Esophagus squamous epithelium (tissue), 5 donors: ENCODE measurements around the gene FRK. TPM values are rescaled to one million over a fixed set of nuclear protein-coding genes. Genes with fewer than 3 reads are reported as not detected.

Experiments
- DNase-seq: peaks from one replicate; lab custom pipeline; 2025; lab: John Stamatoyannopoulos, UW
- H3K27ac ChIP-seq, 4 donors: fragments of 200-600 bp; sonication (generic); one replicate each; pipeline ENCODE4 v1.5.1; 2016 to 2019; ENCODE audit warnings: mild to moderate bottlenecking in 1 of 4
- H3K27me3 ChIP-seq, 4 donors: fragments of 200-600 bp; sonication (generic); 1 replicate in 3 of 4; 2 replicates in 1 of 4; pipeline versions ENCODE4 v1.5.1 to v1.6.0; 2017 to 2021; ENCODE audit warnings: antibody characterized with exemption in 1 of 4
- H3K36me3 ChIP-seq, 3 donors: fragments of 200-600 bp; sonication (generic); one replicate each; pipeline ENCODE4 v1.5.1; 2016 to 2019
- H3K4me1 ChIP-seq, 3 donors: fragments of 200-600 bp; sonication (generic); one replicate each; pipeline ENCODE4 v1.5.1; 2017 to 2019
- H3K4me3 ChIP-seq, 4 donors: fragments of 200-600 bp; sonication (generic); 1 replicate in 3 of 4; 2 replicates in 1 of 4; pipeline ENCODE4 v1.5.1; 2016 to 2019; ENCODE audit warnings: mild to moderate bottlenecking in 2 of 4, moderate library complexity in 1 of 4
- H3K9me3 ChIP-seq, 3 donors: fragments of 200-600 bp; sonication (generic); one replicate each; pipeline ENCODE4 v1.5.1; 2016 to 2019
- POLR2A ChIP-seq, 4 donors: fragments of 450-650 bp; IDR thresholded peaks; one replicate each; pipeline ENCODE4 v1.6.1; 2017; ENCODE audit warnings: antibody characterized with exemption in 4 of 4, mild to moderate bottlenecking in 4 of 4, moderate library complexity in 3 of 4
- WGBS, 2 donors: methylation state at CpG; one replicate each; pipeline ENCODE4 v1.1.5; 2018; 5-methylcytosine and 5-hydroxymethylcytosine counted together
- intact Hi-C: fragments of 100-400 bp; cut with DNase I; formaldehyde crosslinking; loops from one replicate; pipeline ENCODE4 v1.15.0; 2022
- total RNA-seq, 4 donors: library from RNA; depleted of rRNA; stranded (reverse); fragments of >200 nt; gene quantifications; one replicate each; pipeline ENCODE4 v1.1.0, GENCODE V29; 2016
- TF ChIP-seq, protein P1 (sequence below), 6 experiments: fragments of 450-650 bp in 4 of 6; fragments of 200-600 bp in 2 of 6; sonication (generic) in 2 of 6; IDR thresholded peaks; one replicate each; pipeline ENCODE4 v1.5.1; 2016 to 2019; ENCODE audit warnings: antibody characterized with exemption in 6 of 6, mild to moderate bottlenecking in 4 of 6, moderate library complexity in 4 of 6
- donor health status: DM: yes; HTN: yes; CAD: no.

The FRK gene
- total RNA-seq, 4 donors from 2014 or later, result 5.0 to 12.1 (median 10.0) TPM

DNA sequence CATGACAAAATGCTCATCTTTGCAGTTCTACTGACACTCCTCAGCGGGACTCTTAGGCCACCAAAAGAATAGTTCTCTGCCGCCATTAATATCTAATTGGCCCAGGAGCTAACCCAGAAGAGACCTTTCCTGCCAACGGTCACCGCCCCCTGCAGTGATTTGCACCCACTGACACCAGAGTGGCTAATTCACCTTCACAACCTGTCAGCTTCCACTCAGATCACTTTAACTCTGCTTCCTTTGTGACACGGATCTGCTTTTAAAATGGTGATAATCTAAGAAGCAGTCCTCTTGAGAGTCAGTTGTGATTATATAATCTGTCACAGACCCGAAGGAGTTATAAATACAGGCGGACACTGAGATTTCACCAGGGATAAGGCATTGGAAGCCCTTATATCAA lies 172.8 kb downstream of the FRK start:
- intact Hi-C loops, result no loop called here
- TF ChIP-seq POLR2A (IDR thresholded peaks at IDR 0.05), result no peak
- TF ChIP-seq, protein P1, sequence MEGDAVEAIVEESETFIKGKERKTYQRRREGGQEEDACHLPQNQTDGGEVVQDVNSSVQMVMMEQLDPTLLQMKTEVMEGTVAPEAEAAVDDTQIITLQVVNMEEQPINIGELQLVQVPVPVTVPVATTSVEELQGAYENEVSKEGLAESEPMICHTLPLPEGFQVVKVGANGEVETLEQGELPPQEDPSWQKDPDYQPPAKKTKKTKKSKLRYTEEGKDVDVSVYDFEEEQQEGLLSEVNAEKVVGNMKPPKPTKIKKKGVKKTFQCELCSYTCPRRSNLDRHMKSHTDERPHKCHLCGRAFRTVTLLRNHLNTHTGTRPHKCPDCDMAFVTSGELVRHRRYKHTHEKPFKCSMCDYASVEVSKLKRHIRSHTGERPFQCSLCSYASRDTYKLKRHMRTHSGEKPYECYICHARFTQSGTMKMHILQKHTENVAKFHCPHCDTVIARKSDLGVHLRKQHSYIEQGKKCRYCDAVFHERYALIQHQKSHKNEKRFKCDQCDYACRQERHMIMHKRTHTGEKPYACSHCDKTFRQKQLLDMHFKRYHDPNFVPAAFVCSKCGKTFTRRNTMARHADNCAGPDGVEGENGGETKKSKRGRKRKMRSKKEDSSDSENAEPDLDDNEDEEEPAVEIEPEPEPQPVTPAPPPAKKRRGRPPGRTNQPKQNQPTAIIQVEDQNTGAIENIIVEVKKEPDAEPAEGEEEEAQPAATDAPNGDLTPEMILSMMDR (IDR thresholded peaks at IDR 0.05), result no peak
- Histone ChIP-seq H3K36me3 (no peaks in the 10 kb centered on the region), H3K27ac (no peak overlapping the region), H3K9me3 (no peaks in the 10 kb centered on the region), H3K27me3 (no peaks in the 10 kb centered on the region), H3K4me3 (no peak overlapping the region), H3K4me1 (peaks cover 0 to 8% (median 0%) of the 10 kb centered on the region in 3 donors)
- no peak for DNase-seq
- 80 to 82% methylated on average over 5 to 7 of the region's 7 CpGs for WGBS, 2 donors

DNA sequence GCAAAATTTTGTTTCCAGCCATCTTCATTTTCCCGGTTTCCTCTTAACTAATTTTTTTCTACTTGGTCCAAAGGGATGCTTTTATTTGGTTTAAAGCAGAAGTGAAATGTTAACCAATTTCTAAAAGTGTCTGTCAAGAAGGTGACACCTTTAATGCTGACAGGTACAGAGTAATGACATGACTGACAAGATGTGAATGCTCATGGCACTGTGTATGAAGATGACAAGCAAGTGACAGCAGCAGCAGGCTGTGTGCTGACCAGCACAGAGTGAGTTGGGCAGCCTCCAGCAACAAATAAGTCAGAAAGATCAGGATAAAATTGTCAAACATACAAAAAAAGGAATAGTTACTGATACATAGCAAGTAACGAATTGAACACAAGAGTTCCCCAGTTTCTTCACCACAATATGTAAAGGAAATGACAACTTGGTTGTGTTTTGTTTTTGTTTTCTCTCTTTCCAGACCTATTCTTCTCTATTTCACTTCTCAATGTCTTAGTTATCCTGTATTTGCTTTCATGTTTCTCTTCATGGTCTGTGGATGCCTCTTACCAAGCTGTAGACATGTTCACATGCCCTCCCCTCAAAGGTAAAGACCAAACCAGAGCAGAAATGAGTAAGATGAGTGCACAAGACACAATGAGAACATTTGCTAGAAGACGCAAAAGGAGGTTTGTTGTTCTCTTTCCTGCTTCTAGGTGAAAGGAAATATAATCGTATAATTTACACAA lies 174.9 kb downstream of the FRK start:
- no peak for TF ChIP-seq POLR2A (IDR thresholded peaks at IDR 0.05)
- TF ChIP-seq, protein P1 (IDR thresholded peaks at IDR 0.05), result no peak
- H3K4me3 ChIP-seq, result no peak overlapping the region
- H3K36me3 ChIP-seq, result no peaks in the 10 kb centered on the region
- H3K9me3 ChIP-seq, result no peaks in the 10 kb centered on the region
- peaks cover 0 to 20% (median 0%) of the 10 kb centered on the region in 3 donors for H3K4me1 ChIP-seq
- intact Hi-C loops, result no loop called here
- WGBS, 2 donors, result 60 to 70% methylated on average over 4 of the region's 4 CpGs
- no peak overlapping the region for H3K27ac ChIP-seq
- H3K27me3 ChIP-seq, result no peaks in the 10 kb centered on the region
- DNase-seq, result no peak

DNA sequence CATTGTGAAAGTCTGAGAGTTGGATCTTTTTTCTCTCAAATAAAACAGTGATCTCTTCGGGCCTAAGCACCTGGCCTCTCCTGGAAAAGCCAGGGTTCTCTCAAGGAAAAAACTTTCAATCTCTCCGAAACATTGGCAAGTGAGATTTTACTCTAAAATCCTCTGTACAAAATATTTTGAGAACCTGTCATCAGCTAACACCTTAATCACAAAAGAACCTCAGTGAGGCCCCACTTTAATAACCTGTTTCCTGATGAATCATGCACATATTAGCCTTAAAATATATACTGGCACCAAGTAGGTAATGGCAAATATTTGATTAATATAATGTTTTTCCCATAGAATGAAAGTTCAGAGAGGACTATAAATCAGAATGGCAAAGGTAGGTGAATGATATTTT lies 177.9 kb downstream of the FRK start:
- Histone ChIP-seq H3K4me3 (no peak overlapping the region), H3K27me3 (no peaks in the 10 kb centered on the region), H3K9me3 (no peaks in the 10 kb centered on the region), H3K27ac (peak overlapping the region in 2 of 4 donors; percentile 57 to 71), H3K4me1 (peaks cover 0 to 16% (median 0%) of the 10 kb centered on the region in 3 donors), H3K36me3 (no peaks in the 10 kb centered on the region)
- intact Hi-C loops, result no loop called here
- 35 to 44% methylated on average over 2 of the region's 2 CpGs for WGBS, 2 donors
- TF ChIP-seq POLR2A (IDR thresholded peaks at IDR 0.05), result no peak
- TF ChIP-seq, protein P1 (IDR thresholded peaks at IDR 0.05), result no peak
- DNase-seq, result no peak

DNA sequence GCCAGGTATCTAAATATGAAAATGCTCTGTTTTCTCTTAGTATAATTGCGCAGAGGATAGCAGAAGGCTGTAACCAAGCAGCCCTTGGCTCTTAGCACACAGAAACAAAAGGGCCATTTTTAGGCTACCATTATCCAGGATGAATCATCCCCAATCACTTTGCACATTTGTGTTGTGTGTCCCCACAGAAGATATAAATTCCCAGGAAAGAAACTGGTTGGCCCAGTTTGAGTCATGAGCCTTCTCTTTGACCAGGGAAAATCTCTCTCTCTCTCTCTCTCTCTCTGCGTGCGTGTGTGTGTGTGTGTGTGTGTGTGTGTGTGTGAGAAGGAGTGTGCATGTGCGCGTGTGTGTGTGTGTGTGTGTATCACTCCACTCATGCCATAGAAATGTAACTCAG lies 178.5 kb downstream of the FRK start:
- Histone ChIP-seq H3K9me3 (no peaks in the 10 kb centered on the region), H3K4me1 (peaks cover 0 to 16% (median 0%) of the 10 kb centered on the region in 3 donors), H3K27ac (peak overlapping the region in 2 of 4 donors; percentile 57 to 71), H3K27me3 (no peaks in the 10 kb centered on the region), H3K36me3 (no peaks in the 10 kb centered on the region), H3K4me3 (no peak overlapping the region)
- no peak for DNase-seq
- TF ChIP-seq POLR2A (IDR thresholded peaks at IDR 0.05), result no peak
- TF ChIP-seq, protein P1 (IDR thresholded peaks at IDR 0.05), result no peak
- 39 to 45% methylated on average over 4 to 5 of the region's 5 CpGs for WGBS, 2 donors
- intact Hi-C loops, result no loop called here

Other genes starting within 250 kb of the FRK start
- gene NT5DC1, start 40.0 kb upstream of the FRK start, total RNA-seq, result 10 to 100 TPM in 1 of 4 donors, 1 to 10 TPM in 3; 6.3 to 11.7 (median 8.3) TPM
- gene COL10A1, start 65.2 kb upstream of the FRK start, total RNA-seq, result not detected
- gene TSPYL4, start 193.2 kb upstream of the FRK start, total RNA-seq, result 10 to 100 TPM in 1 of 4 donors, 1 to 10 TPM in 3; 2.8 to 11.8 (median 6.3) TPM
- gene TSPYL1, start 219.0 kb upstream of the FRK start, total RNA-seq, result 10 to 100 TPM; 55.5 to 78.3 (median 58.1) TPM